22Rv1 (cell line): Measurements from ENCODE around the gene TAAR1.

Experiments used
- CTCF ChIP-seq: fragments of 450-650 bp; IDR thresholded peaks from 2 replicates; pipeline ENCODE4 v1.5.1; 2017; ENCODE audit warnings: mild to moderate bottlenecking
- ZFX ChIP-seq: fragments of 450-650 bp; IDR thresholded peaks from 2 replicates; pipeline ENCODE4 v1.6.1; 2017; ENCODE audit warnings: antibody characterized with exemption, borderline replicate concordance

GRCh38 chr6:132611616-132612015 lies 47.4 kb downstream of the TAAR1 start:
- TF ChIP-seq CTCF (no peak), ZFX (no peak)
